ENCODE data around the gene PRKCB.
A peak's percentile ranks its signal among the peaks of the same experiment; 100 is the strongest.
"Not testable (repeated sequence)": the region's sequence is repeated elsewhere in the genome, so short reads cannot be mapped to it uniquely, and the experiment has no call there.

Gene PRKCB

GRCh38 chr16:24235806-24236205 is 400.0 kb downstream of the PRKCB start:
- DNase-seq (ENCODE audit: low read depth in 1 of 2, low spot score in 1 of 2), result no peak
- no peak for TF ChIP-seq REST (IDR thresholded peaks at IDR 0.05; ENCODE audit: insufficient replicate concordance, low read depth)
- H3K4me3 ChIP-seq (replicated peaks; ENCODE audit: insufficient read depth, low read length), result no peak overlapping the region
- H3K27me3 ChIP-seq (ENCODE audit: insufficient read depth, poor library complexity, severe bottlenecking), result no peaks in the 10 kb centered on the region
- H3K27ac ChIP-seq (replicated peaks), result no peak overlapping the region

GRCh38 chr16:24238846-24239245 is 403.1 kb downstream of the PRKCB start:
- not testable (repeated sequence) for H3K27me3 ChIP-seq (ENCODE audit: insufficient read depth, poor library complexity, severe bottlenecking); DNase-seq (ENCODE audit: low read depth in 1 of 2, low spot score in 1 of 2); H3K4me3 ChIP-seq (replicated peaks; ENCODE audit: insufficient read depth, low read length); H3K27ac ChIP-seq (replicated peaks)

GRCh38 chr16:24246911-24247607 is 411.3 kb downstream of the PRKCB start:
- TF ChIP-seq REST (IDR thresholded peaks at IDR 0.05; ENCODE audit: insufficient replicate concordance, low read depth), result no peak
- no peak for TF ChIP-seq GABPA (IDR thresholded peaks at IDR 0.05; ENCODE audit: low read depth)
- no peak for TF ChIP-seq SPI1 (IDR thresholded peaks at IDR 0.05; ENCODE audit: borderline replicate concordance, low read depth)
- no peak for TF ChIP-seq POLR2AphosphoS5 (IDR thresholded peaks at IDR 0.05; ENCODE audit: low read depth)
- no peak for TF ChIP-seq CTCF (IDR thresholded peaks at IDR 0.05; ENCODE audit: insufficient read depth, low read length)
- Histone ChIP-seq H3K4me3 (replicated peaks; ENCODE audit: insufficient read depth, low read length) (no peak overlapping the region), H3K27me3 (ENCODE audit: insufficient read depth, poor library complexity, severe bottlenecking) (no peaks in the 10 kb centered on the region), H3K27ac (replicated peaks) (no peak overlapping the region)
- no peak for DNase-seq (ENCODE audit: low read depth in 1 of 2, low spot score in 1 of 2)

- peak; percentile 4 to 22 for DNase-seq (ENCODE audit: low read depth in 1 of 2, low spot score in 1 of 2)
- Histone ChIP-seq H3K4me3 (replicated peaks; ENCODE audit: insufficient read depth, low read length) (no peak overlapping the region), H3K27me3 (ENCODE audit: insufficient read depth, poor library complexity, severe bottlenecking) (peaks cover 10% of the 10 kb centered on the region), H3K27ac (replicated peaks) (no peak overlapping the region)
- TF ChIP-seq SPI1 (IDR thresholded peaks at IDR 0.05; ENCODE audit: borderline replicate concordance, low read depth) (no peak), REST (IDR thresholded peaks at IDR 0.05; ENCODE audit: insufficient replicate concordance, low read depth) (peak; percentile 45), POLR2AphosphoS5 (IDR thresholded peaks at IDR 0.05; ENCODE audit: low read depth) (no peak), CTCF (IDR thresholded peaks at IDR 0.05; ENCODE audit: insufficient read depth, low read length) (peak; percentile 62)
Measured at GRCh38 chr16:24253192-24253591, 417.4 kb downstream of the PRKCB start.

All from HL-60 (cell line).